Stimulated activated CD4-positive, alpha-beta T cell treated with anti-CD3 and anti-CD28 coated beads, Interleukin-12 subunit alpha, Interleukin-12 subunit beta, amount 100 ng/mL, for 4 hours (primary cell): ENCODE data around the gene C19orf67.
"Not testable (repeated sequence)": the region's sequence is repeated elsewhere in the genome, so short reads cannot be mapped to it uniquely, and the experiment has no call there.

Source experiments
- DNase-seq: peaks from one replicate; pipeline ENCODE4 v3.0.0-alpha.2; 2020

C19orf67 gene

GRCh38 chr19:14055396-14055795 is 30.2 kb downstream of the C19orf67 start:
- no peak for DNase-seq

GRCh38 chr19:14054721-14055120 is 30.9 kb downstream of the C19orf67 start:
- DNase-seq = no peak

GRCh38 chr19:14054099-14054498 is 31.5 kb downstream of the C19orf67 start:
- DNase-seq = no peak

GRCh38 chr19:14053500-14053899 is 32.1 kb downstream of the C19orf67 start:
- no peak for DNase-seq

- DNase-seq = no peak
Measured at GRCh38 chr19:14053032-14053431, 32.6 kb downstream of the C19orf67 start.

- DNase-seq = no peak
Measured at GRCh38 chr19:14052470-14052869, 33.1 kb downstream of the C19orf67 start.

GRCh38 chr19:14051980-14052379 is 33.6 kb downstream of the C19orf67 start:
- no peak for DNase-seq

GRCh38 chr19:14050961-14051360 is 34.6 kb downstream of the C19orf67 start:
- DNase-seq = not testable (repeated sequence)

- no peak for DNase-seq
Measured at GRCh38 chr19:14050512-14050911, 35.1 kb downstream of the C19orf67 start.

GRCh38 chr19:14048443-14049153 is 37.0 kb downstream of the C19orf67 start:
- peak; percentile 76 for DNase-seq

- DNase-seq = not testable (repeated sequence)
Measured at GRCh38 chr19:14047866-14048265, 37.7 kb downstream of the C19orf67 start.

GRCh38 chr19:14042659-14043608 is 42.6 kb downstream of the C19orf67 start:
- DNase-seq = not testable (repeated sequence)

GRCh38 chr19:14039181-14039580 is 46.4 kb downstream of the C19orf67 start:
- no peak for DNase-seq

- no peak for DNase-seq
Measured at GRCh38 chr19:14035706-14036105, 49.9 kb downstream of the C19orf67 start.

- not testable (repeated sequence) for DNase-seq
Measured at GRCh38 chr19:14035159-14035558, 50.4 kb downstream of the C19orf67 start.

- no peak for DNase-seq
Measured at GRCh38 chr19:14033946-14034345, 51.6 kb downstream of the C19orf67 start.

- DNase-seq = peak; percentile 80
Measured at GRCh38 chr19:14031719-14032480, 53.7 kb downstream of the C19orf67 start, which contains the start of gene IL27RA. IL27RA (plus strand) TSS chr19:14031762; CDS start chr19:14031873, 111 bp downstream.
